NCI-H1417 treated with DMSO at 0.1 percent for 48 hours (cell line): ENCODE results near the gene DAPL1.
"Not testable (repeated sequence)": the region's sequence is repeated elsewhere in the genome, so short reads cannot be mapped to it uniquely, and the experiment has no call there.

Source experiments
- DNase-seq: peaks from one replicate; lab custom pipeline; 2025; lab: John Stamatoyannopoulos, UW

Gene DAPL1

GRCh38 chr2:158822193-158822592, 27.1 kb downstream of the DAPL1 start:
- no peak for DNase-seq

GRCh38 chr2:158823486-158824237, 28.5 kb downstream of the DAPL1 start:
- DNase-seq = no peak

- DNase-seq = no peak
Measured at GRCh38 chr2:158825021-158825420, 29.9 kb downstream of the DAPL1 start.

- DNase-seq = no peak
Measured at GRCh38 chr2:158826965-158827364, 31.8 kb downstream of the DAPL1 start.

- DNase-seq = no peak
Measured at GRCh38 chr2:158828378-158829164, 33.5 kb downstream of the DAPL1 start.

- DNase-seq = no peak
Measured at GRCh38 chr2:158829167-158829566, 34.0 kb downstream of the DAPL1 start.

GRCh38 chr2:158830201-158830600, 35.1 kb downstream of the DAPL1 start:
- DNase-seq = no peak

- no peak for DNase-seq
Measured at GRCh38 chr2:158835431-158835830, 40.3 kb downstream of the DAPL1 start.

GRCh38 chr2:158837645-158838044, 42.5 kb downstream of the DAPL1 start:
- no peak for DNase-seq

GRCh38 chr2:158841850-158842249, 46.7 kb downstream of the DAPL1 start:
- DNase-seq = no peak

- DNase-seq = no peak
Measured at GRCh38 chr2:158845444-158845843, 50.3 kb downstream of the DAPL1 start.

- DNase-seq = no peak
Measured at GRCh38 chr2:158845859-158846258, 50.7 kb downstream of the DAPL1 start.

GRCh38 chr2:158847526-158847925, 52.4 kb downstream of the DAPL1 start:
- DNase-seq = not testable (repeated sequence)

GRCh38 chr2:158848031-158848970, 53.2 kb downstream of the DAPL1 start:
- not testable (repeated sequence) for DNase-seq

GRCh38 chr2:158860179-158860578, 65.1 kb downstream of the DAPL1 start:
- not testable (repeated sequence) for DNase-seq

- DNase-seq = not testable (repeated sequence)
Measured at GRCh38 chr2:158861626-158862025, 66.5 kb downstream of the DAPL1 start.

- not testable (repeated sequence) for DNase-seq
Measured at GRCh38 chr2:158865469-158865868, 70.4 kb downstream of the DAPL1 start.
